ENCODE data around the gene DPP4. TPM values are rescaled to one million over a fixed set of nuclear protein-coding genes. Genes with fewer than 3 reads are reported as not detected.

The DPP4 gene
- total RNA-seq, 2 donors from 2014 or later: 0.99 to 7.5 TPM

DNA sequence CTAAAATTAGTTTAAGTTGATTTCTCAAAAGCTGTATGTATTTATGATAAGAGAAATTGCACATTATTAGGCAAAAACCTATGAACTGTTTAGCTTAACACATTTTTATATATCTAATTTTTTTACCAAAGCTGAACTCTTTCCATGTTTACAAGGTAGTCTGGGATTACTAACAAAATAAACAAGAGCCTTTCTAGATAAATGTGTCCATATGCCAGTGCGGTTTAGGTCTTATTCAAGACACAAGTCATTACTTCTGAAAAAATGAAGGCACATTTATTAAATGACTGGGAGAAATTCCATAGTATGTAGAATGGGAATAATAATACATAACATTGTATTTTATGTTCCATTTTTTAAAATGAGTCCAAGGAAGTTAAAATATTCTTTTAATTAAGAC lies 82.0 kb downstream of the DPP4 start:
- H3K27ac ChIP-seq: no peak overlapping the region
- DNase-seq: no peak
- no peaks in the 10 kb centered on the region for H3K36me3 ChIP-seq (replicated peaks in 1 of 2; ENCODE audit: insufficient read depth in 1 of 2, low read depth in 2 of 2)
- WGBS, 2 donors: 59 to 65% methylated on average over 1 of the region's 1 CpG
- H3K4me3 ChIP-seq: no peak overlapping the region
- H3K9me3 ChIP-seq: no peaks in the 10 kb centered on the region
- no peaks in the 10 kb centered on the region for H3K4me1 ChIP-seq
- no peak for TF ChIP-seq POLR2A (IDR thresholded peaks at IDR 0.05)
- TF ChIP-seq, protein P1, sequence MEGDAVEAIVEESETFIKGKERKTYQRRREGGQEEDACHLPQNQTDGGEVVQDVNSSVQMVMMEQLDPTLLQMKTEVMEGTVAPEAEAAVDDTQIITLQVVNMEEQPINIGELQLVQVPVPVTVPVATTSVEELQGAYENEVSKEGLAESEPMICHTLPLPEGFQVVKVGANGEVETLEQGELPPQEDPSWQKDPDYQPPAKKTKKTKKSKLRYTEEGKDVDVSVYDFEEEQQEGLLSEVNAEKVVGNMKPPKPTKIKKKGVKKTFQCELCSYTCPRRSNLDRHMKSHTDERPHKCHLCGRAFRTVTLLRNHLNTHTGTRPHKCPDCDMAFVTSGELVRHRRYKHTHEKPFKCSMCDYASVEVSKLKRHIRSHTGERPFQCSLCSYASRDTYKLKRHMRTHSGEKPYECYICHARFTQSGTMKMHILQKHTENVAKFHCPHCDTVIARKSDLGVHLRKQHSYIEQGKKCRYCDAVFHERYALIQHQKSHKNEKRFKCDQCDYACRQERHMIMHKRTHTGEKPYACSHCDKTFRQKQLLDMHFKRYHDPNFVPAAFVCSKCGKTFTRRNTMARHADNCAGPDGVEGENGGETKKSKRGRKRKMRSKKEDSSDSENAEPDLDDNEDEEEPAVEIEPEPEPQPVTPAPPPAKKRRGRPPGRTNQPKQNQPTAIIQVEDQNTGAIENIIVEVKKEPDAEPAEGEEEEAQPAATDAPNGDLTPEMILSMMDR (IDR thresholded peaks at IDR 0.05): no peak
- intact Hi-C loops (cut with DNase I): no loop called here
- ATAC-seq: no peak
- no peaks in the 10 kb centered on the region for H3K27me3 ChIP-seq

DNA sequence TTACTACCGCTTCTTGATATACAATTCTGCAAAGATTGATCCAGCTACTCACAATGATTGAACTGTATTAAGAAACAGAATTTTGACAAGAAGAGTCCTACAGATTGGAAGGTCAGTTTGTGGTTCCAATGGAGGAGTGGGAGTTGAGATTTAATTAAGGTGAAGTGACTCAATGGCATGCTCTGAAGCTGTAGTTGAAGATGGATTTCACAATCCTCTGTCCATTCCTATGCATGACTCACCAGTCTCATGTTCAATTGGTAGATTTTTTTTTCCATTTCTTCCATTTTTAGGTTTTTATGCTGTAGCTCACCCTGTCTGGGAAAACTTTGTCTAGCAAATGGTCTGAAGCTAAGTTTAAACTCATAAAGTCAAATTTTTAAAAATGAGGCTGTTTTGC lies 83.3 kb downstream of the DPP4 start:
- TF ChIP-seq, protein P1 (IDR thresholded peaks at IDR 0.05): no peak
- TF ChIP-seq POLR2A (IDR thresholded peaks at IDR 0.05): no peak
- intact Hi-C loops (cut with DNase I): no loop called here
- H3K27ac ChIP-seq: no peak overlapping the region
- no peaks in the 10 kb centered on the region for H3K4me1 ChIP-seq
- H3K36me3 ChIP-seq (replicated peaks in 1 of 2; ENCODE audit: insufficient read depth in 1 of 2, low read depth in 2 of 2): no peaks in the 10 kb centered on the region
- WGBS, 2 donors: 100% methylated on average over 1 of the region's 1 CpG
- H3K9me3 ChIP-seq: no peaks in the 10 kb centered on the region
- no peak for DNase-seq
- ATAC-seq: no peak
- no peak overlapping the region for H3K4me3 ChIP-seq
- no peaks in the 10 kb centered on the region for H3K27me3 ChIP-seq

DNA sequence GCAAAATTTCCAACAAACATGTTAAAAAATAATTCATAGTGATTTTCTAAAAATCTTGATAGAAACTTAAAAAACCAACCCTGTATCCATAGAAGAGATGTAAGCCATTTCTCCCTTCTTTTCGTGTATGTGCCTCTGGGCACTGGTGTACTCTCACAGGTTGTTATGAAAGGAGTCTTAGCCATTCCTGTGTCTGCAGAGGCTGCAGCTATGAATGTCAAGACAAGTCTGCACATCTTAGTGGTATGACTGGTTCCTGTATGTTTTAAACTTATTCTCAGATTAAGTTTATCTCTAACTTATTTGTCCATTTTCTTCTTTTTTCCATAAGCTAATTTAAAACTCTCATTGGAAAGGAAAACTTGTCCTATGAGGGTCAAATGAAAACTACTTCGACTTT lies 84.0 kb downstream of the DPP4 start:
- H3K4me1 ChIP-seq: no peaks in the 10 kb centered on the region
- no peaks in the 10 kb centered on the region for H3K27me3 ChIP-seq
- DNase-seq (no peak), ATAC-seq (no peak)
- H3K27ac ChIP-seq: no peak overlapping the region
- no peak for TF ChIP-seq POLR2A (IDR thresholded peaks at IDR 0.05)
- TF ChIP-seq, protein P1 (IDR thresholded peaks at IDR 0.05): no peak
- intact Hi-C loops (cut with DNase I): no loop called here
- H3K36me3 ChIP-seq (replicated peaks in 1 of 2; ENCODE audit: insufficient read depth in 1 of 2, low read depth in 2 of 2): no peaks in the 10 kb centered on the region
- WGBS, 2 donors: 60 to 72% methylated on average over 2 of the region's 2 CpGs
- H3K4me3 ChIP-seq: no peak overlapping the region
- no peaks in the 10 kb centered on the region for H3K9me3 ChIP-seq

GRCh38 chr2:161988589-161988988 lies 85.4 kb downstream of the DPP4 start:
- 83 to 90% methylated on average over 1 of the region's 1 CpG for WGBS, 2 donors
- no peak for DNase-seq
- no peak overlapping the region for H3K4me3 ChIP-seq
- no peaks in the 10 kb centered on the region for H3K9me3 ChIP-seq
- intact Hi-C loops (cut with DNase I): no loop called here
- H3K4me1 ChIP-seq: no peaks in the 10 kb centered on the region
- no peaks in the 10 kb centered on the region for H3K27me3 ChIP-seq
- ATAC-seq: no peak
- H3K27ac ChIP-seq: no peak overlapping the region
- TF ChIP-seq POLR2A (IDR thresholded peaks at IDR 0.05): no peak
- TF ChIP-seq, protein P1 (IDR thresholded peaks at IDR 0.05): no peak
- H3K36me3 ChIP-seq (replicated peaks in 1 of 2; ENCODE audit: insufficient read depth in 1 of 2, low read depth in 2 of 2): no peaks in the 10 kb centered on the region

- Histone ChIP-seq H3K27ac (no peak overlapping the region), H3K4me3 (no peak overlapping the region), H3K4me1 (no peaks in the 10 kb centered on the region), H3K36me3 (replicated peaks in 1 of 2; ENCODE audit: insufficient read depth in 1 of 2, low read depth in 2 of 2) (no peaks in the 10 kb centered on the region), H3K9me3 (no peaks in the 10 kb centered on the region), H3K27me3 (no peaks in the 10 kb centered on the region)
- TF ChIP-seq, protein P1 (IDR thresholded peaks at IDR 0.05): no peak
- TF ChIP-seq POLR2A (IDR thresholded peaks at IDR 0.05): no peak
- no peak for ATAC-seq
- intact Hi-C loops (cut with DNase I): no loop called here
- DNase-seq: no peak
- WGBS, 2 donors: 63 to 82% methylated on average over 2 of the region's 2 CpGs
These were observed 86.7 kb downstream of the DPP4 start for GRCh38 chr2:161987311-161987710.
